ENCODE measurements around the gene CSNK2B.
"Not testable (repeated sequence)": the region's sequence is repeated elsewhere in the genome, so short reads cannot be mapped to it uniquely, and the experiment has no call there.

Gene CSNK2B

GRCh38 chr6:31687860-31688693 lies 22.2 kb downstream of the CSNK2B start:
- no peak for DNase-seq (ENCODE audit: low read depth in 2 of 2)

GRCh38 chr6:31689249-31690110 lies 23.6 kb downstream of the CSNK2B start:
- no peak for DNase-seq (ENCODE audit: low read depth in 2 of 2)

DNA sequence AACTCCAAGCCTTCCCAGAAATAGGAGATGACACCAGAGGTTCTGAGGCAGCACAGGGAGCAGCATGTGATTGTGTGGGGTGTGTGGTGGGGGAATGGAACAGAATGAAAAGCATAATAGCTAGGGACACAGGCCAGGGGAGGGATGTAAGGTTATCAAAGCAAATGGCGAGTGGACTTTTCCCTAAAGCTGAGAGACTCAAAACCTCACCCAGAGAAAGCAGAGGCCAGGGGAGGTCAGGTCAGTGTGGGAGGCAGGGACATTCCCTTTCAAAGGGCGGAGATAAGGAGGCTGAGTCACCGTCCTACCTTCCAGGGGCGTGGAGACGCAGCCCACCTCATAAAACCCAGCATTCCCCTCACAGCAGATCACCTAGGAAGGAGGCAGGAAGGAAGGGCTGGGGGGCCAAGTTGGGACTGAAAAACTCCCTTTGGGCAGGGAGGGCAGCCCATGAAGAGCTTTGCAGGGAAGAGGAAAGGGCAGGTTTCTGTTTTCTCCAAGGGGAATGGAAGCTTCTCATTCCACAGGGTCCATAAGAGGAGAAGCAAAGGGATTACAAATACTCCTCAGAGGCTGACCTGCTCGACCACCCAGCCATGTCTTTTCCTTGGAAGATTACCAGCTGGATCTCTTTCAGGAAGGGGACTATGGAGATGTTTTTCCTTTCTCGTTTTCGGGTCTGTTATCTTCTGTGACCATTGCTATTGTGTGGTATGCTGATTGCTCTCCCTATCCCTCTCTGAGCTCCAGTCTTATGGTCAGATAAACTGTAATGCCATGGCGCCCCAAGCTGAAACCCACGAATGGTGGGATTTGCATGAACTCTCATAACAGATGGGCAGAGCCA lies 24.6 kb downstream of the CSNK2B start:
- DNase-seq (ENCODE audit: low read depth in 2 of 2), result no peak

DNA sequence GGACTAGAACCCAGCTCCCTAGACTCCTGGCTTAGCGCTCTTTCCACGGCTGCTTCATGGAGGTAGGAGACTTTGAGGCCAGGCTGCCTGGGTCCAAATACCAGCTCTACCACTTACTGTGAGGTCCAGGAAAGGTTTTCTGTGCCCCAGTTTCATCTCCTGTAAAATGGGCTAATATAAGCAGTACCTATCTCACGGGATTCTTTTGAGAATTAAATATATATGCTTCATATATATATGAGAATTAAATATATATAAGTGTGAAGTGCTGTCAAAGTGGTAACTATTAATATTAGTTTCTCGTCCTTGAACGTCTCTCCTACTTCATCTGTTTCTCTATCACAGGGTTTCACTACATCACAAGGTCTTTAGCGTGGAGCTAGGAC lies 25.2 kb downstream of the CSNK2B start:
- DNase-seq (ENCODE audit: low read depth in 2 of 2), result no peak

- no peak for DNase-seq (ENCODE audit: low read depth in 2 of 2)
Observed at GRCh38 chr6:31691564-31692108, 25.8 kb downstream of the CSNK2B start.

DNA sequence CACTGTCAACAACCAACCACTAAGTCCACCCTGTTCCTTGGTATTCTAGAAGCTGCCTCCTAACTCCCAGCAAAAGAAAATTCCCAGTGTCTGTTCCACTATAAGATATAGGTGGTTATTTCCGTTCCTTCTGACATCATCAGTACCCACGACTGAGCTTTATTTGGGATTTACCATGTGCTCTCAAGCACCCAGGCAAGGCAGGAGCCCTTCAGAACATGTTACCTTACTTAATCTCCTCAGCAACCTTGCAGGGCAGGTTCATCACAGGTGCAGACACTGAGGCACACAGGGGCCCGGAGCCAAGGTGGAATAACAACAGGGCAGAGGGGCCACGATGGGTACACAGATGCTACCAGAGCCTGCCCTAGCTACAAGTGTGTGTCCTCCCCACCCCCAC lies 26.5 kb downstream of the CSNK2B start:
- no peak for DNase-seq (ENCODE audit: low read depth in 2 of 2)

GRCh38 chr6:31692886-31693285 lies 27.0 kb downstream of the CSNK2B start:
- DNase-seq (ENCODE audit: low read depth in 2 of 2), result no peak

DNA sequence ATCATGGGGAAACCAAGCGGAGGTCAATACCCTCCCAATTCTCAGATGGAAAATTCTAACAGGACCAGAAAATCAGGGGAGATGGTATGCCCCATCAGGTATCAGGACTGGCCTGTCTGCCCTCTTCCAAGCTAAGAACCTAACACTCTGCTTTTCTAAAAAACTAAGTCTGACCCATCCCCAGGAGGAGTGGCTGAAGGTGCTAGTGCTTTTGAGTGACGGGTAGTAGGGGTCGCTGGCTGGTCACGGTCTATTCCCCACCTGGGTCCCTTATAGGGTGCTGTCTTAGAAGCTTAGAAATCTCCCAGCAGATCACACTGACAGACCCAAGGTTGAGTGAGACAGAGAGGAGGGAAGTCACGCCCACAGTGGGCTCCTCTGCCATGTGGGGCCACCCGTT lies 27.7 kb downstream of the CSNK2B start:
- no peak for DNase-seq (ENCODE audit: low read depth in 2 of 2)

GRCh38 chr6:31697555-31697954 lies 31.7 kb downstream of the CSNK2B start:
- DNase-seq (ENCODE audit: low read depth in 2 of 2), result no peak

GRCh38 chr6:31700740-31701401 lies 35.0 kb downstream of the CSNK2B start:
- DNase-seq (ENCODE audit: low read depth in 2 of 2), result no peak

- DNase-seq (ENCODE audit: low read depth in 2 of 2), result no peak
Observed at GRCh38 chr6:31701666-31702404, 36.0 kb downstream of the CSNK2B start.

DNA sequence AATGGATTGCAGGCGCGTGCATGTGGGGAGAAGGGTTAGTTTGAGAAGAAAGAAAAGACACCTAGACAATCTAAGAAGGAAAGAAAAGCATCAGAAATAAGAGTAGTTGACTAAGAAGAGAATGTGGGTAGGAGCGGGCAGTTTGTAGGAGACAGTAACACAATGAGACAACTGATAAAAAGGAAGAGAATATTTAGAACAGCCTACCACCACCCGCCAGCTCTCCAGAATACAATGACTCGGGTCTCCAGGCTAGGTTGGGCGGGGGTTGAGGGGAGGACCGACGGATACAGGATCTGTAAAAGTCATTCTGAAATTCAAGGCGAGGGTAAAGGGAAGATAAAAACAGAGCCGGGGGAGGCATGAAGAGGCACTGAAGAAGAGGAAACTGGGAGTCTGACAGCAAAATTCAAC lies 36.5 kb downstream of the CSNK2B start:
- DNase-seq (ENCODE audit: low read depth in 2 of 2), result no peak

- DNase-seq (ENCODE audit: low read depth in 2 of 2), result peak; percentile 93
Observed at GRCh38 chr6:31702819-31703716, 37.2 kb downstream of the CSNK2B start, which contains the start of gene ABHD16A. ABHD16A (minus strand) TSS chr6:31703324; CDS start chr6:31703281, 43 bp downstream.

- no peak for DNase-seq (ENCODE audit: low read depth in 2 of 2)
Observed at GRCh38 chr6:31705931-31706330, 40.1 kb downstream of the CSNK2B start.

DNA sequence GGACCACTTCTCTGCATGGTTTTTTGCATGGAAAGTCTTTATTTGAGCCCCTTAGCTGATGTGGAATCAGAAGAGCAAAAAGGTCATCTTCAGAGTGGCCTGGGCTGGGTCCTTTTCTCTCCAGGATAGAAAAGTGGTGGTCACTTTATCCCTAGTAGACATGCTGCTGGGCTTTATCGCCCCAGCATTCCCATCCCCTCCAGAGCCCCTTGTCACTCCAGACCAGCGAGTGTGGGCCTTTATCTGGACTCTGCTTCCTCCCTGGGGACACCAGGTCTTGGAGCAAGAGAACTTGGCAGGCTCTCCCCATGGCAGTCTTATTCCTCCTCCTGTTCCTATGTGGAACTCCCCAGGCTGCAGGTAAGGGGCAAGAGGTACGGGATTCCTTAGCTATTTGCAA lies 40.7 kb downstream of the CSNK2B start, which contains the start of gene LY6G6F:
TSS of gene LY6G6F (plus strand) at position 268 of the 400 bp plus-strand sequence. CDS start at position 309, 41 bp downstream.
- DNase-seq (ENCODE audit: low read depth in 2 of 2), result no peak

- no peak for DNase-seq (ENCODE audit: low read depth in 2 of 2)
Observed at GRCh38 chr6:31707701-31708100, 41.8 kb downstream of the CSNK2B start.

GRCh38 chr6:31708224-31708623 lies 42.3 kb downstream of the CSNK2B start:
- no peak for DNase-seq (ENCODE audit: low read depth in 2 of 2)

- DNase-seq (ENCODE audit: low read depth in 2 of 2), result not testable (repeated sequence)
Observed at GRCh38 chr6:31709157-31709556, 43.3 kb downstream of the CSNK2B start.

All from stimulated activated CD8-positive, alpha-beta memory T cell treated with anti-CD3 and anti-CD28 coated beads, Interleukin-15, amount 100 ng/mL, for 4 hours (primary cell).